ENCODE results near the gene GFOD1.

- TF ChIP-seq ZNF274 (IDR thresholded peaks at IDR 0.05; ENCODE audit: insufficient read depth, insufficient read length): no peak
- TF ChIP-seq POLR2A (IDR thresholded peaks at IDR 0.05; ENCODE audit: low read depth, low read length): no peak
- no peak for TF ChIP-seq ATF2 (IDR thresholded peaks at IDR 0.05; ENCODE audit: low read length)
- no peak for TF ChIP-seq RELA (IDR thresholded peaks at IDR 0.05; ENCODE audit: borderline replicate concordance, partially characterized antibody)
- no peak for TF ChIP-seq POLR2AphosphoS5 (IDR thresholded peaks at IDR 0.05; ENCODE audit: low read length)
- no peak for TF ChIP-seq SIN3A (IDR thresholded peaks at IDR 0.05; ENCODE audit: low read depth, low read length)
- TF ChIP-seq CTCF (IDR thresholded peaks at IDR 0.05 in 2 of 3, conservative IDR thresholded peaks at IDR 0.05 in 1 of 3; ENCODE audit: control insufficient read depth in 2 of 3, extremely low read depth in 1 of 3, insufficient read depth in 1 of 3, low read depth in 3 of 3, low read length in 3 of 3): no peak
- TF ChIP-seq USF2 (IDR thresholded peaks at IDR 0.05; ENCODE audit: borderline replicate concordance, low read depth, low read length): no peak
- no peak for TF ChIP-seq ZBTB33 (IDR thresholded peaks at IDR 0.05)
- no peak for TF ChIP-seq ELK1 (IDR thresholded peaks at IDR 0.05; ENCODE audit: low read depth, low read length)
Observed at GRCh38 chr6:13472099-13472498, 15.3 kb downstream of the GFOD1 start.

Measured in GM12878 (cell line).